HEK293T (cell line): ENCODE results near the gene ZNF580.

Source experiments
- CTCF ChIA-PET: fragments of 350-600 bp; formaldehyde crosslinking; extraction: SDS; loops from one replicate; lab custom pipeline; 2021; ENCODE audit warnings: antibody characterized with exemption, inconsistent platforms; lab: Yijun Ruan, JAX
- POLR2A ChIA-PET: fragments of 350-600 bp; formaldehyde crosslinking; extraction: SDS; loops from one replicate; lab custom pipeline; 2020; ENCODE audit warnings: antibody characterized with exemption, inconsistent platforms; lab: Yijun Ruan, JAX
- DNase-seq: peaks from one replicate; pipeline ENCODE4 v3.0.0; 2012; ENCODE audit warnings: mixed read lengths; ENCODE audit errors: extremely low spot score
- ARNT ChIP-seq: fragments of 450-650 bp; IDR thresholded peaks from 2 replicates; pipeline ENCODE4 v1.6.1; 2017; ENCODE audit warnings: mild to moderate bottlenecking
- BHLHE40 ChIP-seq: fragments of 450-650 bp; IDR thresholded peaks from 2 replicates; pipeline ENCODE4 v1.6.1; 2016; ENCODE audit warnings: mild to moderate bottlenecking, moderate library complexity, borderline replicate concordance
- CTBP1 ChIP-seq: fragments of 450-650 bp; IDR thresholded peaks from 2 replicates; pipeline ENCODE4 v1.6.1; 2016; ENCODE audit warnings: borderline replicate concordance
- ELF4 ChIP-seq: fragments of 450-650 bp; IDR thresholded peaks from 2 replicates; pipeline ENCODE4 v1.6.1; 2017; ENCODE audit warnings: antibody characterized with exemption
- FOXA1 ChIP-seq: fragments of 450-650 bp; IDR thresholded peaks from 2 replicates; pipeline ENCODE4 v1.6.1; 2016; ENCODE audit warnings: mild to moderate bottlenecking
- FOXK2 ChIP-seq: fragments of 450-650 bp; IDR thresholded peaks from 2 replicates; pipeline ENCODE4 v1.6.1; 2016; ENCODE audit warnings: mild to moderate bottlenecking
- FOXM1 ChIP-seq: fragments of 450-650 bp; IDR thresholded peaks from 2 replicates; pipeline ENCODE4 v1.6.1; 2017; ENCODE audit warnings: mild to moderate bottlenecking, borderline replicate concordance
- HDGF ChIP-seq: fragments of 450-650 bp; IDR thresholded peaks from 2 replicates; pipeline ENCODE4 v1.6.1; 2017; ENCODE audit warnings: antibody characterized with exemption, borderline replicate concordance
- L3MBTL2 ChIP-seq: fragments of 450-650 bp; conservative IDR thresholded peaks from 2 replicates; pipeline ENCODE4 v1.6.1; 2016; ENCODE audit warnings: mild to moderate bottlenecking
- LEF1 ChIP-seq: fragments of 450-650 bp; IDR thresholded peaks from 2 replicates; pipeline ENCODE4 v1.6.1; 2017; ENCODE audit warnings: mild to moderate bottlenecking, borderline replicate concordance
- NFRKB ChIP-seq: fragments of 450-650 bp; IDR thresholded peaks from 2 replicates; pipeline ENCODE4 v1.6.1; 2016; ENCODE audit warnings: mild to moderate bottlenecking, moderate library complexity
- PKNOX1 ChIP-seq: fragments of 450-650 bp; IDR thresholded peaks from 2 replicates; pipeline ENCODE4 v1.6.1; 2016
- SP1 ChIP-seq: fragments of 450-650 bp; IDR thresholded peaks from 2 replicates; pipeline ENCODE4 v1.6.1; 2017
- SUZ12 ChIP-seq: fragments of 450-650 bp; IDR thresholded peaks from 2 replicates; pipeline ENCODE4 v1.6.1; 2016; ENCODE audit warnings: mild to moderate bottlenecking
- TARDBP ChIP-seq: fragments of 450-650 bp; IDR thresholded peaks from 2 replicates; pipeline ENCODE4 v1.6.1; 2016
- ZNF384 ChIP-seq: fragments of 450-650 bp; IDR thresholded peaks from 2 replicates; pipeline ENCODE4 v1.6.1; 2016

Gene ZNF580

DNA sequence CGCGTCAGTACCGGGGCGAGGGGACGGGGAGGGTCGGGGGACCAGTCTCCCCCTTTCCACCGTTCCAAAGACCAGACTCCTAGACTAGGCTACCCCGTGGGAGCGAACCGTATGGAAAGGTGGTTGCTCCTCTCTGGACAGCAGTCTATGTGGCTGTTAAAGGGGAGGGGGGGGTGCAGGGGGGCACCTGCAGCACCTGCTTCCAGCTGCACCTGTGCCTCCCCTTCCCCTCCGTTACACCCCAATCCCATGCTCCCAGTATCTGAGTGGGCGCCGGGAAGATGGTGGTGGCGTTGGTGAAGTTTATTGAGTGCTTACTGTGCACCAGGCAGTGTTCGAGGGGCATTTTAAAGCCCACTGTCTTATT is 40.2 kb upstream of the ZNF580 start:
- ChIA-PET POLR2A (interaction anchor here (1.2 to 1.7 kb wide), 3 partner anchors 24 to 133 kb away, joined by 3 to 6 read pairs (median 3); partner anchors contain the start of gene ZNF784), CTCF (interaction anchor here (0.6 kb wide), 1 partner anchor 14 kb away, joined by 3 read pairs; no protein-coding TSS in a partner anchor)
- no peak for TF ChIP-seq PKNOX1
- no peak for TF ChIP-seq ZNF384
- TF ChIP-seq SP1 = no peak
- TF ChIP-seq CTBP1 = no peak
- TF ChIP-seq BHLHE40 = no peak
- TF ChIP-seq HDGF = no peak
- TF ChIP-seq FOXK2 = no peak
- no peak for TF ChIP-seq ARNT
- TF ChIP-seq TARDBP = no peak
- TF ChIP-seq NFRKB = no peak
- no peak for TF ChIP-seq FOXA1
- TF ChIP-seq FOXM1 = no peak
- DNase-seq = no peak

- POLR2A ChIA-PET = interaction anchor here (1.4 kb wide), 1 partner anchor 24 kb away, joined by 3 read pairs; the partner anchor contains the start of gene ZNF784
- no peak for DNase-seq
- CTCF ChIA-PET = interaction anchor here (0.6 kb wide), 1 partner anchor 15 kb away, joined by 3 read pairs; no protein-coding TSS in a partner anchor
These were observed 39.7 kb upstream of the ZNF580 start for GRCh38 chr19:55601084-55601483.

DNA sequence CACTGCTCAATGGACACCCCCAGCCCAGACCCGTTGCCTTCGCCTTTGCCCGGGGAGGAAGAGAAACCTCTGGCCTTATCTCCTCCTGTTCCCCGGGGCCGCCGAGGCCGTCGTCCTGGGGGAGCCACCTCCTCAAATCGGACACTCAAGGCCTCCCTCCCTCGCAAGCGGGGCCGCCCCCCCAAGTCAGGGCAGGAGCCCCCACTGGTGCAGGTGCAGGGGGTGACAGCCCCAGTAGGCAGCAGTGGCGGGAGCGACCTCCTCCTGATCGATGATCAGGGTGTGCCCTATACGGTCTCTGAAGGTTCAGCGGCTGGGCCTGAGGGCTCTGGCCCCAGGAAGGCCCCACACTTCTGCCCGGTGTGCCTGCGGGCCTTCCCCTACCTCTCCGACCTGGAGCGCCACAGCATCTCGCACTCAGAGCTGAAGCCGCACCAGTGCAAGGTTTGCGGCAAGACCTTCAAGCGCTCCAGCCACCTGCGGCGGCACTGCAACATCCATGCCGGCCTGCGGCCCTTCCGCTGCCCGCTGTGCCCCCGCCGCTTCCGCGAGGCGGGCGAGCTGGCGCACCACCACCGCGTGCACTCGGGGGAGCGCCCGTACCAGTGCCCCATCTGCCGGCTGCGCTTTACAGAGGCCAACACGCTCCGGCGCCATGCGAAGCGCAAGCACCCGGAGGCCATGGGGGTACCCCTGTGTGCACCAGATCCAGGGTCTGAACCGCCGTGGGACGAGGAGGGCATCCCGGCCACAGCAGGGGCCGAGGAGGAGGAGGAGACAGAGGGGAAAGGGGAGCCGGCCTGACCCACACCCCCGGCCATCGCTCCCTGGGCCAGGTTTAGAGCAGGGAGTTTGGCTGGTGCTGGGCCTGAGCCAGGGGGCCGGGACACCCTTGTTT is 38.4 kb upstream of the ZNF580 start:
- CTCF ChIA-PET = no interaction called here
- no peak for TF ChIP-seq CTBP1
- no peak for TF ChIP-seq FOXM1
- no peak for TF ChIP-seq PKNOX1
- no peak for TF ChIP-seq LEF1
- no peak for TF ChIP-seq BHLHE40
- TF ChIP-seq FOXA1 = no peak
- no peak for TF ChIP-seq ELF4
- DNase-seq = no peak
- POLR2A ChIA-PET = interaction anchor here (1.4 kb wide), 1 partner anchor 23 kb away, joined by 3 read pairs; the partner anchor contains the start of gene ZNF784

More at GRCh38 chr19:55601084-55601483, 39.7 kb upstream of the ZNF580 start:
- TF ChIP-seq ARNT (no peak), HDGF (no peak), CTBP1 (no peak), LEF1 (no peak), ZNF384 (no peak), NFRKB (no peak), TARDBP (no peak), FOXA1 (no peak), PKNOX1 (no peak), FOXK2 (no peak), BHLHE40 (no peak)

- DNase-seq = no peak
- CTCF ChIA-PET = no interaction called here
- no peak for TF ChIP-seq SP1
- TF ChIP-seq FOXM1 = no peak
- TF ChIP-seq L3MBTL2 = no peak
- TF ChIP-seq NFRKB = no peak
- no peak for TF ChIP-seq ARNT
- TF ChIP-seq SUZ12 = no peak
- TF ChIP-seq LEF1 = no peak
- TF ChIP-seq BHLHE40 = no peak
- TF ChIP-seq TARDBP = no peak
- no peak for TF ChIP-seq PKNOX1
- no peak for TF ChIP-seq ELF4
- TF ChIP-seq HDGF = no peak
- no peak for TF ChIP-seq FOXK2
- no peak for TF ChIP-seq ZNF384
- no peak for TF ChIP-seq CTBP1
- TF ChIP-seq FOXA1 = no peak
- POLR2A ChIA-PET = no interaction called here
These were observed 37.7 kb upstream of the ZNF580 start for GRCh38 chr19:55603115-55603514.
